HG03159 (cell line): Measurements from ENCODE around the gene FAM131A.
"Not testable (repeated sequence)": the region's sequence is repeated elsewhere in the genome, so short reads cannot be mapped to it uniquely, and the experiment has no call there.

Source experiments
- ATAC-seq: cut with Tn5 transposase; IDR thresholded peaks from one replicate; pipeline ENCODE4 v1.9.1; 2021; ENCODE audit warnings: mild to moderate bottlenecking, moderate library complexity; ENCODE audit not compliant: unreplicated experiment

FAM131A gene

DNA sequence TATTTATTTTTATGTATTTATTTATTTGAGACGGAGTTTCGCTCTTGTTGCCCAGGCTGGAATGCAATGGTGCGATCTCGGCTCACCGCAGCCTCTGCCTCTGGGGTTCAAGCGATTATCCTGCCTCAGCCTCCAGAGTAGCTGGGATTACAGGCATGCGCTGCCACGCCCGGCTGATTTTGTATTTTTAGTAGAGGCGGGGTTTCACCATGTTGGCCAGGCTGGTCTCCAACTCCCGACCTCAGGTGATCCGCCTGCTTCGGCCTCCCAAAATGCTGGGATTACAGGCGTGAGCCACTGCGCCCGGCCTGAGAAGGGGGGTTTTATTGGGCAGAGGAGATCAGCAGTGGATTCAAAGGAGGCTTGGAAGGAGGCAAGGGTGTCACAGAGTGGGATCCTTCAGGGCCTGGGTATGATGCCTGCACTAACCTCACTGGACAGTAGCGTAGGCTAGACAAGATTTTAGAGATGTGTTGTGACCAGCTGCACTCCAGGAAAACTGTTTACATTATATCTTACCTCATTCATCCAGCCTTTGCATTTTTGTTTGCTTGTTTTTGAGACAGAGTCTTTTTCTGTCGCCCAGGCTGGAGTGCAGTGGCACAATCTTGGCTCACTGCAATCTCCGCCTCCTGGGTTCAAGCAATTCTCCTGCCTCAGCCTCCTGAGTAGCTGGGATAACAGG, 2.2 kb downstream of the FAM131A start:
- ATAC-seq = not testable (repeated sequence)

GRCh38 chr3:184341925-184342324, 4.5 kb downstream of the FAM131A start:
- ATAC-seq = no peak

GRCh38 chr3:184343200-184343876, 5.9 kb downstream of the FAM131A start:
- no peak for ATAC-seq

DNA sequence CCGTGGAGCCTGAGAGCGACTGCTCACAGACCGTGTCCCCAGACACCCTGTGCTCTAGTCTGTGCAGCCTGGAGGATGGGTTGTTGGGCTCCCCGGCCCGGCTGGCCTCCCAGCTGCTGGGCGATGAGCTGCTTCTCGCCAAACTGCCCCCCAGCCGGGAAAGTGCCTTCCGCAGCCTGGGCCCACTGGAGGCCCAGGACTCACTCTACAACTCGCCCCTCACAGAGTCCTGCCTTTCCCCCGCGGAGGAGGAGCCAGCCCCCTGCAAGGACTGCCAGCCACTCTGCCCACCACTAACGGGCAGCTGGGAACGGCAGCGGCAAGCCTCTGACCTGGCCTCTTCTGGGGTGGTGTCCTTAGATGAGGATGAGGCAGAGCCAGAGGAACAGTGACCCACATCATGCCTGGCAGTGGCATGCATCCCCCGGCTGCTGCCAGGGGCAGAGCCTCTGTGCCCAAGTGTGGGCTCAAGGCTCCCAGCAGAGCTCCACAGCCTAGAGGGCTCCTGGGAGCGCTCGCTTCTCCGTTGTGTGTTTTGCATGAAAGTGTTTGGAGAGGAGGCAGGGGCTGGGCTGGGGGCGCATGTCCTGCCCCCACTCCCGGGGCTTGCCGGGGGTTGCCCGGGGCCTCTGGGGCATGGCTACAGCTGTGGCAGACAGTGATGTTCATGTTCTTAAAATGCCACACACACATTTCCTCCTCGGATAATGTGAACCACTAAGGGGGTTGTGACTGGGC, 7.3 kb downstream of the FAM131A start:
- no peak for ATAC-seq

GRCh38 chr3:184345317-184346144, 8.1 kb downstream of the FAM131A start:
- ATAC-seq = no peak

DNA sequence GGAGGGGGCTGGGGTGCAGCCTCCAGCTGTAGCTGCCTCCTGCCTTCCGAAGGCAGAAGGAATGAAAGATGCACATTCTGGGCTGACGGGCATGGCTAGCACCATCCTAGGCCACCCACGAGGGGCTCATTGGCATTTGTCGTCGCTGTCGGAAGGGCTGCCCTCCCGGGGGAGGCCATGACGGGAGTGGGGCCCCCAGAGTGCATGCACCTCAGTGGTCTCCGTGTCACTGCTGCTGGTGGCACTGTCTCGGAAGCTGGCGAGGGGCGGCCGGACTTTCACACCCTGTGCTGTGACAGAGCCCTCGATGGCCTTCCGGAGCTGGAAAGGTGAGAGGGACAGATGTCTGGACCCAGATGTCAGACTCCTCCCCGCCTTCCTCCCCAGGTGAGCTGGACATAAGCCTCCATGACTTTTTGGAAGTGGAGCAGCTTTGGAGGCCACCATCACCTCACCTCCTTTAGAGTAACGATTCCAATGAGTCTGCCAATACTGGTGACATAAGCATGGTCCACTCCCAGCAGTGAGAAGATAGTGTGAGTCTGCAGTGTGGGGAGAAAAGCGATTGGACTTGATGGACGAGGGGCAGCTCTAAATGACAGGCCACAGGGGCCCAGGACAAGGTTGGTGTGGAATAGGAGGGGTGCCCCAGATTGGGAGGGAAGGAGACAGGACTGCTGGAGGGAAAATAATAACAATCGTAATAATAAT, 9.2 kb downstream of the FAM131A start:
- no peak for ATAC-seq

DNA sequence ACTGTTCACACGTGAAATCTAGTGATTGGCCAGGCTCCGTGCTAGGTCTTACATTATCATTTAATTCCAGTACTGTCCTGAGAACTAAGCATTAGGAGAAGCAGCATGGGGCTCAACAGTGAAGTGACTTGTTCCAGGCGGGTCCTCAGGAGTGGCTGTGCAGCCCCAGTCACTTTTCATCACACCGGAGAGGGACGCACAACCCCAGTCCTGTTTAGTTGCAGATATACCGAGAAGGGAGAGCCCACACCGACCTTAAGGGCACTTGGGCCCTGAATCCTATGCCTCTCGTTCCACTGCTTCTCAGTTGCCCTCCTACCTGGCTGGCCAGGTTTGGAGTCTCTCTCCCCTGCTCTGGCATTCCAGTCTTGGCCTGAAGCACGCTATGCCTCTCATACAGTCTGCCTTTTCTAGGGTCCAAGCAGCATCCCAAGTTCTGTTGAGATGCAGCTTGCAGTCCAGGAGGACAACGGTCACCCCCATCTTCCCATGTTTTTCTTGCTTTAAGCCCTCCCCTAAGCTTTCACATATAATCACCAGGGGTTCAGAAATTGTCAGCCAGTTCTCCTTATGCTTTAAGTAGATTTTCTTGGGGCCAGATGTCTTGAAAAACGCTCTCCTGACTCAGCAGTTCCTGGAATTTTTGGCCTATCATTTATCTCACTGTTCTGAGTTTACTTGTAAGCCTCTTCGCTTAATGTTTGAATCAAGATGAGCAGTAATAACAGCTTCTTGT, 10.1 kb downstream of the FAM131A start:
- no peak for ATAC-seq

- no peak for ATAC-seq
Observed at GRCh38 chr3:184348057-184348382, 10.6 kb downstream of the FAM131A start.

DNA sequence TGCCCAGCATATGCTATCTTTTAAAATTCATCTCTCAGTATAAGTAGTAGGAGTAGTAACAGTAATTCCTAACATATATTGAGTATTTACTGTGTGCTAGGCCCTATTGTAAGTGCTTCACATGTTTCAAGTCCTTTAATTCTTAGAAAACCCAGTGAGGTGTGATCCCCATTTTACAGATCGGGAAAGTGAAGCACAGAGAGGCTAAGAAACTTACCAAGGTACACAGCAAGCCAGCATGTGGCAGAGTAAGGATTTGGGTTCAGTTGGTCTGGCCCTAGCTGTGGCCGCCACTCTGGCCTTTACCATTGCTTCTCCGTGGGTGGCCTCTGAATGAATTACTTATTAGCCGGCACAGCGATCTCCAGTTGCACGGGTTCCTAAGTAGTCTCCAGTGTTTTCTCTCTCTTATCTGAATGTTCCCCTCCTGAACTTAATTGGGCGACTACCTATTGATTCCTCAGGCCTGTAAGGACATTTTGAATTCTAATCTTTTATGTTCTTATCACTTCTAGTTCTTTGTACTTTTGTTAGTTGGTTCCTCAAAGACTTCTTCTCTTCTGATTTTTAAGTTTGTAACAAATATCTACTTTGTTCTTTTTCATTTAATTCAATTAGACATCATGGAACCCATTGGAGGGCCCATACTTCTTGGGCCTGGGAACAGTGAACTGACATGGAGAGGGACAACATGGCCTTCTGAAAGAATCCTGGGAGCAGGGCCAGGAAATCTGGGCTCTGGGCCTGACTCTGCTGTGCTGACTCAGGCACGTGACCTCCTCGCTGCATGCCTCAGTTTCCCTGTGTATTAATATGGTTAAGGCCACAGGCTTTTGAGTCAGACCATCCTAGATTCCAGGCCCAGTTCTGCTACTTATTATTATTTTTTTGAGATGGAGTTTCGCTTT, 12.4 kb downstream of the FAM131A start:
- ATAC-seq = no peak

DNA sequence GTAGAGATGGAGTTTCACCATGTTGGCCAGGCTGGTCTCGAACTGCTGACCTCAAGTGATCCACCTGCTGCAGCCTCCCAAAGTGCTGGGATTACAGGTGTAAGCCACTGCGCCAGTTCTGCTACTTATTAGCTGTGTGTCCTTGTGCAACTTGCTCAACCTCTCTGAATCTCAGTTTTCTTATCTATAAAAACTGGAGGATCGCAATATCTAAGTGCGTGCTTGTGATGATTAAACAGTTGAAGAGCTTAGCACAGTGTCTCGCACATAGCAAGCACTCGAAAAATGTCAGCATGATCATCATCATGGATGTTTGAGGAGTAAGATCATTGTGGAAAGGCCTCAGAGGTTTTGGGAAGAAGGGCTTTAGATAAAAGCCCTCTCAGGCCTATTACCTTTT, 13.2 kb downstream of the FAM131A start:
- no peak for ATAC-seq

GRCh38 chr3:184351511-184352148, 14.2 kb downstream of the FAM131A start:
- ATAC-seq = no peak

- no peak for ATAC-seq
Observed at GRCh38 chr3:184352149-184352785, 14.9 kb downstream of the FAM131A start.

DNA sequence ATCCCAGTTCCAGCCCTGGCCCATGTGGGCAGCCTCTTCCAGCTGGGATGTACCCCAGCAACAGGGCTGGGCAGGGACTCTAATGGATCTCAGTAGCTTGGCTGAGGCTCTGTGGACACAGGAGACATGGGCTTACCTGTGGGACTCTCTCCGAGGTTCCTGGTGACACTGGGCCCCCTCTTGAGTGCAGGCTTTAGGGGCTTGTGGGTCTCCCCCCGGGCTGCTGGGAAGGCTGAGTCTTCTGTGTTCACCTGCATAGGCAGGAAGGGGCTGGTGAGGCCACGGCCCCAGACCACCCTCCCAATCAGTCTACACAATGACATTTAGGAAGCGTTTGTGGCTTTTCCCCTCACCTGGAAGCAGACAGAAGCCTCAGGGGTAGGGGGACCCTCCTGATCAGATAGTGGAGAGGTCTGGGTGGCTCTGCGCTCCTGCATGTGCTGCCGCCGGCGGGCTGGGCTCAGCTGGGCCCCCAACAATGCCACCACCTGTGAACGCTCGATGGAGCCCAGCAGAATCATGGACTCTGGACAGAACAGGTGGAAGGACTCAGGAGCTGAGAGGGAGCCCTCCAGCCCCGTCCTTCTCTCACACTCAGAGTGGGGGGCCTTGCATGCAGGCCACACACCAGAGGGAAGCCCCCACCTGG, 15.6 kb downstream of the FAM131A start:
- no peak for ATAC-seq

- no peak for ATAC-seq
Observed at GRCh38 chr3:184353546-184353941, 16.1 kb downstream of the FAM131A start.

GRCh38 chr3:184354121-184354728, 16.8 kb downstream of the FAM131A start:
- ATAC-seq = peak; percentile 51

DNA sequence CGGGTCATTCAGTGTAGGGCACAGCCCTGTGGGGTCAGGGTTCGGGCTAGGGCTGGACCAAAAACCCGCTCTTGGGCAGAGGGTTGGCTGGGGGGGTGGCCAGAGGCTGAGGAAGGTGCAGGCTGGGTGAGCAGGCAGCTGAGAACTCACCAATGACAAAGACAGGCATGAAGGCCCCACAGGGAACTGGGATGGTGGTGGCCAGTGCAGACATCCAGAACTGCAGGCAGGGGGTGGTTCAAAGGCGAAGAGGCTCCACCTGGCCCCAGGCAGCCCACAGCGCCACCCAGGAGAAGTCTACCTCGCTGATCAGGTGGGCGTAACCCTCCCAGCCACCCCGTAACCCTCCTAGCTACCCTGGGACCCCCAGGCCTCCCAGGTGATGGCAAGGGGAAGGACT, 17.4 kb downstream of the FAM131A start:
- ATAC-seq = no peak
